ENCODE measurements around the gene C1QTNF12.

Gene C1QTNF12, protein sequence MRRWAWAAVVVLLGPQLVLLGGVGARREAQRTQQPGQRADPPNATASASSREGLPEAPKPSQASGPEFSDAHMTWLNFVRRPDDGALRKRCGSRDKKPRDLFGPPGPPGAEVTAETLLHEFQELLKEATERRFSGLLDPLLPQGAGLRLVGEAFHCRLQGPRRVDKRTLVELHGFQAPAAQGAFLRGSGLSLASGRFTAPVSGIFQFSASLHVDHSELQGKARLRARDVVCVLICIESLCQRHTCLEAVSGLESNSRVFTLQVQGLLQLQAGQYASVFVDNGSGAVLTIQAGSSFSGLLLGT

DNA sequence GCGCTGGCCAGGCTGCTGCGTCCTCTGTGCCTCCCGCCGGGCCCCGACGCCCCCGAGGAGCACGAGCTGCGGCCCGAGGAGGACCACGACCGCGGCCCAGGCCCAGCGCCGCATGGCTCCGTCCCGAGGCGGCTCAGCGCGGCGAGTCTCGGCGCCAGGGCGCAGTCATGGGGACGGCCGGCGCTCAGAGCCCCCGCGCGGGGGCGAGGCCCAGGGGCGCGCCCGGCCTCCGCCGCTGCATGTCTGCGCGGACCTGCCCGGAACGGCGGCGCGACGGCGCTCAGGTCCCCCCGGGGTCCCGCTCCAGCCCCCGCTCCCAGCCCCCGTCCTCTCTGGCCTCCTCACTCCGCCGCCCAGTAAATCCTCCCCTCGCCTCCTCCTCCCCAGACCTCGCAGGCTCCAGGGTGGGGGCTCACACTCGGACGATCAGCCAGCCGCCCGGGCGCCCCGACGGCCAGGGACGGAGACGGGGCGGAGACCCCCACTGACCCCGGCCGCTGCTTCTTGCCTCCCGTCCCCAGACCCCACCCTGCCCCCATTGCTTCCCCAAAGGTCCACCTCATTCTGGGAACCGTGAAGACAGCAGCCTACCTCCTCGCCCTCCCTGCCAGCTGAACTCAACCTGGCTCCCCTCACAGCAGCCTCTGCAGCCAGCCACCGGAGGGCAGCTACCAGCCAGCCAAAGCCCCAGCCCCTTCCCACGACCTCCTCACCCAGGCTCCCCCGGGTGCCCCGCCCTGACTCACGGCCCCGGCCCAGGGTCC lies at the start of gene C1QTNF12:
Gene C1QTNF12 (minus strand): TSS at position 146 of the 764 bp plus-strand sequence. CDS start 32 bp downstream, at position 114.
- no peak for DNase-seq (ENCODE audit: low spot score)

DNA sequence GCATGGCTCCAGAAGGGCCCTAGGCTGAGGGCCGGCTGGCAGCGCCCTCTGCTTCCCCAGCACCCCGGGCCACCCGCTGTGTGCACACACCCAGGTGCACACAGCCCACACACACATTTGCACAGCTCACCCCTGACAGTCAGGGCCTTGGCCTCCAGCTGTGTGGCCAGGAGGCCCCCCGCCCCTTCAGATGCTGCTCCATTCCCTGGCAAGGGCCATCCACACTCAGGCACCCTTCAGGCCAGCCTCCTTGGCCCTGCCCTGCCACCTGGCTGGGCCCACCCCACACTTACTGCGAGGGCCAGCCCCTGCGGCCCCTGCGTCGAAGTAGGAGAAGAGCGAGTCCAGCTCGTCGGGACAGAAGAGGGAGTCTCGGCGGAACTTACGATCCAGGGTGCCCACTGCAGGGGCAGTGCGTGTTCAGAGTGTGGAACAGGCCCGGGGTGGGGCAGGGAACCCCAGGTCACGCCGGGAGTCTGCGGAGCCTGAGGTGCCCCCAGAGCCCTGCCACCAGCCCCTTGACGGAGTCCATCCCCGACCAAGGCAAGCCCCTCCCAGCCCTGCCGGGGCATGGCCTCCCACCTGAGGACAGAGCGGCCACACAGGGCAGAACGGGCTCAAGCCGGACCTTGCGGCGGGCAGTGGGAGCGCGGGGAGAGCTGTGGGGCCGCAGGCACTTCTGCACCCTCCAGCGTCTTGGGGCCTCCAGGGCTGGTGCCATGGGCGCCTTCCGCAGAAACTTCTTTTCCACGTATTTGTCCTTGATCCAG lies 48.8 kb upstream of the C1QTNF12 start:
- DNase-seq (ENCODE audit: low spot score) = no peak

DNA sequence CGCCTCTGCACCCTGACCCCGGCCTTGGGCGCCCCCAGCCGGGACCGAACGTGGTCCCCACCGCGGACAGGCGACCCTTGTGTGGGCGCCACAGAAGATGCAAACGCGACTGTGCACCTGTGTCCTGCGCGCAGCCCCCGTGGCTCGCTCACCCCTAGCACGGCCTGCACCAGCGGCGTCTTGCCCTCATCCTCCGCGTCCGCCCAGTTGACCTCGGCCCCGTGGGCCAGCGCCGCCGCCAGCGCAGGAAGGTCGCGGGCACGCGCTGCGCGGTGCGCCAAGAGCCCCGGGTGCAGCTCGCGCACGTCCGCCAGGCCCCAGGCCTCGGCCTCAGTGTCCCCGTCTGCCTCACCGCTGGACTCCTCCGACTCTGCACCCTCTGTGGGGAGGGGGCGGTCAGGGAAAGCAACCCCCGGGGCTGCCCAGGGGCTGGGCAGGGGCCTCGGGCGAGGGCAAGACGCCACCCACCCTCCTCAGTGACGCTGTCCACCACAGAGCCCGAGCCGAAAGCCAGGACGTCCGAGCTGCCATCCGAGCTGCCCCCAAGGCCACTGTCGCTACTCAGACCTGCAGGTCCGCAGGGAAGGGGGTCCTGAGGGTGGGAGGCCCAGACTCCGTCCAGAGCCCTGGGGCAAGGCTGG lies 47.8 kb upstream of the C1QTNF12 start:
- DNase-seq (ENCODE audit: low spot score) = no peak

DNA sequence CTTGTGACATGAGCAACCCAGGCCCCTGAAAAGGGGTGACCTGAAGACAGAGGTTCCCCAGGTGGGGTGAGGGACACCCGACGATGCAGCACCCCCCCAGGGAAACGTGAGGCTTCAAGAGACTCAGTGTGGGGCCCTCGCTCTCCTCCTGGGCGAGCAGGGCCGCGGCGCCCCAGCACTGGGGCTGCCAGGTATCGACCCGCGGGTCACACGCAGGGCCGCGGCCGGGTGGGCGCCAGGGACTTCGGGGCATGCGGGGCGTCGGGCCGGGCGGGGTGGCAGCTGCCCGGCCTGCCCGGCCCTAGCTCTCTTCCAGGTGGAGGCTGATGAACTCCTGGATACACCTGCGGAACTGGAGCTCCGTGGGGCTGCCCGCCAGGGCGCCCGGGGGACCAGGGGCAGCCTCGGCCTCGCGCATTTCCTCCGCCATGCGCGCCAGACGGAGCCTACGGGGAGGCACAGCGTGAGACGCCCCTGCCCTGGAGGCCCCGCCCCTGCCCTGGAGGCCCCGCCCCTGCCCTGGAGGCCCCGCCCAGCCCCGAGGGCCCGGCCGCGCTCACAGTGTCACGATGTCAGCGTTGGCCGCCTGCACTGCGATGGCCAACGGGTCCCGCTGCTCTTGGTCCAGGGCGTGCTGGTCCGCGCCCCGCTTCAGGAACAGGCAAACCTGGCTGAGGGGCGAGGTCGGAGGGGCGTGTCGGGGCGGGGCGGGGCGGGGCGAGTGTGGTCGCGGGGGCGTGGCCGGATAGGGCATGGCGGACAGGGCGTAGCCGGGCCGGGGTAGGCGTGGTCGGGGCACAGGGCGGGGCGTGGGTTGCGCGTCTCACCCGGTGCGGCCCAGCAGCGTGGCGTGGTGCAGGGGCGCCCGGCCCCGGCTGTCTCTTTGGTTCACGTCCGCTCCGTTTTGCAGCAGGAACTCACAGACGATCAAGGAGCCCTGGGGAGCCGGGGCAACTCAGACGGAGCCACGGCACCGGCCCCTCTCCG lies 47.0 kb upstream of the C1QTNF12 start:
- no peak for DNase-seq (ENCODE audit: low spot score)

DNA sequence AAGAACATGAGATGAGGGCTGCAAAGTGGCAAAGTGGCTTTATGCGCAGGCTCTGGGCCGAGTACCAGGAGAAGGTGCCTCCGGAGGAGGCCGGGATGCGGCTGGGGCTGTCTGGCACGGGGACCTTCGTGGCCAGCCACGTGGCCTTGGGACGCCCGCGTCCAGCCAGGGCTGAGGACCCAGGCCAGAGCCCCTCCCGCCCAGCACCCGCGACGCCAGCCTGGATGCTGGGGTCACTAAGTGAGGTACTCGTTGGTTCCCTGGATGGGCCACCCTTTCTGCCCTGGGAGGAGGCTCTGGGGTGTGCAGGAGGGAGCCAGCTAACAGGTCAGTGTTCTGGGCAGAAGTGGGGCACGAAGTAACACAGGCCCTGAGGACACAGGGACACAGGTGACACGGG lies 46.3 kb upstream of the C1QTNF12 start:
- no peak for DNase-seq (ENCODE audit: low spot score)

DNA sequence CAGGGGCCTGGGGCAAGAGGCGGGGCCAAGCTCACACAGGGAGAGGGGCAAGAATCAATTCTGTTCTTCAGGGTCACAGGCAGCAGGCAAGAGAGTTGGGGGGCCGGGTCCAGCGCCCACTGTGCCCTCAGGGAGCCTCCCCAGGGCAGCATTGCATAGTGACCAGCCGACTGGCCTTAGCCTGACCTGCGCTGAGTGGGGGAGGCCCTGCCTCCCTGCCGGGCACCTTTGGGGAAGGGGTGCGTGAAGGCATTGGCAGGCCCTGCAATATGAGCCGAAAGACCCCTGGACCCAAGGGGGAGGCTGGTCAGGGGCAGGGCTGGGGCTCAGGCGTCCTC lies 45.9 kb upstream of the C1QTNF12 start:
- no peak for DNase-seq (ENCODE audit: low spot score)

DNA sequence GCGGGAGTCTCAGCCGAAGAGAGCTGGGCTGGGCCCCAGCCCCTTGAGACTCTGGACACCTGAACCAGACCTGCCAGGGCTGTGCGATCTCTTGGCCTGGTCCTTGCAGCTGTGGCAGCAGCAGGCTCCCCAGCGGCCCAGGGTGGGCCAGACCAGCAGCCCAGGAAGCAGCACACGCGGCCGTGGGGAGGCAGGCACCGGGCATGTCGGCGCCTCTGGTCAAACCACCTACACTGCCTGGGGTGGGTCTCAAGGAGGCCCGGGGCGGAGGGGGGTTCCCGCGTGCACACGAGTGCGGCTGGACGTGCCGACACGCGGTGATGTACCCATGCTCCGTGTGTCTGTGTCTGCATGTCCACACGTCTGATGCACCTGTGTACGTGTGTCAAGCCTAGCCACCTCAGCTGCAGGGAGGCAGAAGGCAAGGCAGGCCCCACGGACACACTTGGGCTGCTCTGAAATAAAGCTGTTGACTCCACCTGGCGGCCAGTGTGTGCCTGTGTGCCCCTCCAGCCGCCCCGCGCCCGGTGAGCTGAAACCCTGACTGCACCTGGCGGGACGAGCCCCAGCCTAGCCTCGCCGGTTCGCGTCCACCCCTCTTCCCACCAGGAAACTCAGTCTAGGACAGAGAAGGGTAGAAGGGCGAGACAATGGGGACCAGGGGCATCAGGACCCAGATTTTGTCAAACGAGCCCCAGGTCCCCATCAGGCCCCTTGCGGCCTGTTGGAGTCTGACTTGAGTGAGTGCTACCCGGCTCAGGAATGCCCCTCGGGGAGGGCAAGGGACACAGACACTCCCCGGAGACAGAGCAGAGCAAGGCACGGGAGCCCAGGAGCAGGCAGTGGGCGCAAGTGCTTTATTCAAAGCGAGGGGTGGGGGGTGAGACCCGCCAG lies 45.3 kb upstream of the C1QTNF12 start:
- DNase-seq (ENCODE audit: low spot score) = peak; percentile 69

DNA sequence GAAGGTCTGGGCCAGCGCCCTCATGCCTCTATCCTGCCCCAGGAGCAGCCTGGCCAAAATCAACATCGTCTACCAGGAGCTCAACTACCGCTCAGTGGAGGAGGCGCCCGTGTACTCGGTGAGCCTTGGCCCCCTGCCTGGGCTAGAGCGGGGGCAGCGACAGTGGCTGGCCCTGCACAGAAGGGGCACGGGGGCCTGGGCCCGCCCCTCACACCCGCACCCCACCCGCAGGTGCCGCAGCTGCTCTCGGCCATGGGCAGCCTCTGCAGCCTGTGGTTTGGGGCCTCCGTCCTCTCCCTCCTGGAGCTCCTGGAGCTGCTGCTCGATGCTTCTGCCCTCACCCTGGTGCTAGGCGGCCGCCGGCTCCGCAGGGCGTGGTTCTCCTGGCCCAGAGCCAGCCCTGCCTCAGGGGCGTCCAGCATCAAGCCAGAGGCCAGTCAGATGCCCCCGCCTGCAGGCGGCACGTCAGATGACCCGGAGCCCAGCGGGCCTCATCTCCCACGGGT lies 44.6 kb upstream of the C1QTNF12 start:
- DNase-seq (ENCODE audit: low spot score) = no peak

DNA sequence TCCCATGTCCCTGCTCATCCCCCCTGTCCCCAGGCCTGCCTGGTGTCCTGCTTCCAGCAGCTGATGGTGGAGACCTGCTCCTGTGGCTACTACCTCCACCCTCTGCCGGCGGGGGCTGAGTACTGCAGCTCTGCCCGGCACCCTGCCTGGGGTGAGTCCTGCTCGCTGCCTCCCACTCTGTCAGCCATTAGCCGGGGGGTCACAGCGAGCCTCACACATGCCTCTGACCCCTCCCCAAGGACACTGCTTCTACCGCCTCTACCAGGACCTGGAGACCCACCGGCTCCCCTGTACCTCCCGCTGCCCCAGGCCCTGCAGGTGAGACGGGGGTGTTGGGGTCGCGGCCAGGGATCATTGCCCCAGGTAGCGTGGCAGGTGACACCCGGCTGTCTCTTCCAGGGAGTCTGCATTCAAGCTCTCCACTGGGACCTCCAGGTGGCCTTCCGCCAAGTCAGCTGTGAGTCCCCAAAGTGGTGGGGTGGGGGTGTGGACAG lies 43.8 kb upstream of the C1QTNF12 start:
- DNase-seq (ENCODE audit: low spot score) = peak; percentile 74

DNA sequence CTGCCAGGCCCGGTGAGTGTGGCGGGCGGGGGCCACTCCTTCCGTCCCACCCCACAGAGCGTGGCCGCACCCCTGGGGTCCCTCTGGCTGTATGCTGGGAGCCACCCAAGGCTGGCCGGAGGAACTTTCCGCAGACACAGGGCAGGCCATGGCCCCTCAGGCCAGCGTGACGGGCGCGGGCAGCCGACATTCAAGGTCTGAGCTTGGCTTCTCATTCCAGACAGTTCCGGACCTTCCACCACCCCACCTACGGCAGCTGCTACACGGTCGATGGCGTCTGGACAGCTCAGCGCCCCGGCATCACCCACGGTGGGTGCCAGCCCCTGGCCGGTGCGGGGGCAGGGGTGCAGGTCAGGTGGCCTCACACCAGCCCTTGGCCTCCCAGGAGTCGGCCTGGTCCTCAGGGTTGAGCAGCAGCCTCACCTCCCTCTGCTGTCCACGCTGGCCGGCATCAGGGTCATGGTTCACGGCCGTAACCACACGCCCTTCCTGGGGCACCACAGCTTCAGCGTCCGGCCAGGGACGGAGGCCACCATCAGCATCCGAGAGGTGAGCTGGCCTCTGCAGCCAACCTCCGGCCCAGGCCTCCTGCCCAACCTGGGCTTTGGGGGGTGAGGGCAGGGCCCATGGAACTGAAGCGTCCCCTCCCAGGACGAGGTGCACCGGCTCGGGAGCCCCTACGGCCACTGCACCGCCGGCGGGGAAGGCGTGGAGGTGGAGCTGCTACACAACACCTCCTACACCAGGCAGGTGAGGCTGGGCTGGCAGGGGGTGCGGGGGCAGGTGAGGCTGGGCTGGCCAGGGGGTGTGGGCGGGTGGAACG lies 41.0 kb upstream of the C1QTNF12 start:
- no peak for DNase-seq (ENCODE audit: low spot score)

DNA sequence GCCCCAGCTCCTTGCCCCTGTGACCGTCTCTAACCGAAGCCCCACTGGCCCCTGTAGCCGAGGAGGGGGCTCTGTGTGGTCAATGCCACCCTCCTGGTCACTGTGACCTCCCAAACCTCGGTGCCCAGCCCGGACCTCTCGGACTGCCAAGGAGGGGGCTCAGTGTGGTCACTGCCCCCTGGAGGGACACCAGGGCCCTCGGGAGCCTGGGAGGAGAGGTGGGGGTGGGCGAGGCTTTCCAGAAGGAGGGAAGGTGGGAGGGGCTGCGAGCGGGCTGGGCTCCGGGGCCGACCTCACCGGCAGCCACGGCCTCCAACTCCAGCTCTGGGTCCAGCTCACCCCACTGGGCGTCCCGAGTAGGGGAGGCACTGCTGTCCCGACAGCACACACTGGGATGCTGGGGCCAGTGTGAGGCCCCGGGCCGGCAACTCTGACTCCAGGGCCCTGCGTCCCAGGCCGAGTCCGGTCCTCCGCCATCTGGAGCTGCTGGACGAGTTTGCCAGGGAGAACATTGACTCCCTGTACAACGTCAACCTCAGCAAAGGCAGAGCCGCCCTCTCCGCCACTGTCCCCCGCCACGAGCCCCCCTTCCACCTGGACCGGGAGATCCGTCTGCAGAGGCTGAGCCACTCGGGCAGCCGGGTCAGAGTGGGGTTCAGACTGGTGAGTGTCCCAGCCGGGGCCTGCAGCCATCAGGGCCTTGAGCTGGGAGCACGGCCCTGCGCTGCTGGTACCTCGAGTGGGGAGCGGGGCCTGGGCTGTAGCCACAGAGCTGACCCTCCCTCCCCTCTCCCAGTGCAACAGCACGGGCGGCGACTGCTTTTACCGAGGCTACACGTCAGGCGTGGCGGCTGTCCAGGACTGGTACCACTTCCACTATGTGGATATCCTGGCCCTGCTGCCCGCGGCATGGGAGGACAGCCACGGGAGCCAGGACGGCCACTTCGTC lies 40.1 kb upstream of the C1QTNF12 start:
- DNase-seq (ENCODE audit: low spot score) = no peak

DNA sequence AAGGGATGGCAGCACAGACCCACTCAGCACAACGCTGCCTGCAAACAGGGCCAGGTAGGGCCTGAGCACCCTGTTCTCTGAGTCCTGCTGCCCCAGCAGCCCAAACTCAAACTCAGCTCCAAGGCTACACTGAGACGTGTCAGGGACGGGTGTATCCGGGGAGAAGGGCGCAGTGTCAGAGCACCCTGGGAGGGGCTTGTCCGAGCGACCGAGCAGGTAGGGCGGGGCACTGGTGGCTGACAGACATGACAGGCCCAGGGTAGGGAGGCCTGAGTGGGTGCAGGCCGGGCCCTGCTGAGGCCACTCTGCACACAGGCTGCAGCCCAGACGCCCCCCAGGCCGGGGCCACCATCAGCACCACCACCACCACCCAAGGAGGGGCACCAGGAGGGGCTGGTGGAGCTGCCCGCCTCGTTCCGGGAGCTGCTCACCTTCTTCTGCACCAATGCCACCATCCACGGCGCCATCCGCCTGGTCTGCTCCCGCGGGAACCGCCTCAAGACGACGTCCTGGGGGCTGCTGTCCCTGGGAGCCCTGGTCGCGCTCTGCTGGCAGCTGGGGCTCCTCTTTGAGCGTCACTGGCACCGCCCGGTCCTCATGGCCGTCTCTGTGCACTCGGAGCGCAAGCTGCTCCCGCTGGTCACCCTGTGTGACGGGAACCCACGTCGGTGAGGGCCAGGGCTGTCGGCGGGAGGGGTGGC lies 39.2 kb upstream of the C1QTNF12 start:
- no peak for DNase-seq (ENCODE audit: low spot score)

DNA sequence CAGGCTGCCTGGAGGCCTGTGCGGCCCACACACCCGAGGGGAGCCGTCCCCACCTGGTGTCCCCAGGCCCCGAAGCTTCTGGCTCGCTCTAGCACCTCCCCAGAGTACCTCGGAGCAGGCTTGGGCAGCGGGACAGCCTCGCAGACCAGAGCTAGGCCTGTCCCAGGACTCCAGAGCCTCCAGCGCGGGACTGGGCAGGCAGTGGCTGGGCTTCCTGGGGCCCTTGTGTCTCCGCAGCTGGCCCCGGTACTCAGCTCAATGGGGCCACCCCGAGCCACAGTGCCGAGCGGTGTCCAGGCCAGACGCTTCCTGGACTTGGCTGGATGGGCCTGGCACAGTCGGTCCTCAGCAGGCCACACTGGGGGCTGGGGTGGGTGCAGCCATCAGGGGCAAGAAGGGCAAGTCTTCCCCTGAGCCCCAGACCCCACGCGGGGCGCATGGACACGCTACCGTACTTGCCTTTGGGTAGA lies 38.6 kb upstream of the C1QTNF12 start:
- no peak for DNase-seq (ENCODE audit: low spot score)

DNA sequence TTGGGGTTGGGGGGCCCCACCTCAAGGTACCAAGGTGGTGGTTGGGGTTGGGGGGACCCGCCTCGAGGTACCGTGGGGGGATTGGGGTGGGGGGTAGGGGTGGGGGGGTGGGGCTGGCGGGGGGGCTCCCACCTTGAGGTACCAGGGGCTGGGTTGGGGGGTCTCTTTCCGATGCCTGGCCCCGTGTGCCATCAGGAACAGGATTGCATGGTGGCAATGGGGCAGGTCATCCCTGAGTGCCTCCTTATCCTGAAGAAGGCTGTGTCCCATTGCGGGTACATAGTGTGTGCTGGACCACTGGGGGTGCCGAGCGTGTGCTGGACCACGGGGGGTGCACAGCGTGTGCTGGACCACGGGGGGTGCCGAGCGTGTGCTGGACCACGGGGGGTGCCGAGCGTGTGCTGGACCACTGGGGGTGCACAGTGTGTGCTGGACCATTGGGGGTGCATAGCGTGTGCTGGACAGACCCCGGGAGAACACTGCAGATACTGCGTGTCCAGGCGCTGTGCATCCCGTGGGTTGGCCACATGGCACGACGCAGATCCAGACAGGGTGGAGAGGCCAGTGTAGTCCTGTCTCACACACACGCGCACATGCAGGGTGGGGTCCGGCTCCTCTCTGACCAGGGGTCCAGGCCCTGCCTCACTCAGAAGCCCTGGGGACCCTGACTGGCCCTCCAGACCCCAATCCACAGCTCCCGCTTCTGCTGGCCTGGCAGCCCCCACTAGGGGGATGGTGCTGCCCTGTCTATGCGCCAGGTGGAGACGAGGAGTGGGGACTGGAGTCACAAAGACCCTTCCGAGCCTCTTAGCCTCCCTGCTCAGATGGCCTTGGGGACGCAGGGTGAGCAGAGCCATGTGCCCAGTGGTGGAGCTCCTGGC lies 37.9 kb upstream of the C1QTNF12 start:
- no peak for DNase-seq (ENCODE audit: low spot score)

DNA sequence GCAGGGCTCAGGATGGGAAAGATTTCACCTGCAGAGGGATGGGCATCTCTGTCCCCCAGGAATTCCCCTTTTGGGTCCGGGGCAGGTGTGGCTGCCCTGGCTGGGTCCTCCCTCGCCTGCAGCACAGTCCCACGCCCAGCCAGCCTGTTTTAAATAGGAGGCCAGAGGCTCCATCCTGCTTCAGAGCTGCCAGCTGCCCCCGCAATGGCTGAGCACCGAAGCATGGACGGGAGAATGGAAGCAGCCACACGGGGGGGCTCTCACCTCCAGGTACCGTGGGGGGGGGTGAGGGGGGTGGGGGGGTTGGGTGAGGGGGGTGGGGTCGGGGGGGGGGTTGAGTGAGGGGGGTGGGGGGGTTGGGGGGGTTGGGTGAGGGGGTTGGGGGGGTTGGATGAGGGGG lies 37.3 kb upstream of the C1QTNF12 start:
- DNase-seq (ENCODE audit: low spot score) = no peak

DNA sequence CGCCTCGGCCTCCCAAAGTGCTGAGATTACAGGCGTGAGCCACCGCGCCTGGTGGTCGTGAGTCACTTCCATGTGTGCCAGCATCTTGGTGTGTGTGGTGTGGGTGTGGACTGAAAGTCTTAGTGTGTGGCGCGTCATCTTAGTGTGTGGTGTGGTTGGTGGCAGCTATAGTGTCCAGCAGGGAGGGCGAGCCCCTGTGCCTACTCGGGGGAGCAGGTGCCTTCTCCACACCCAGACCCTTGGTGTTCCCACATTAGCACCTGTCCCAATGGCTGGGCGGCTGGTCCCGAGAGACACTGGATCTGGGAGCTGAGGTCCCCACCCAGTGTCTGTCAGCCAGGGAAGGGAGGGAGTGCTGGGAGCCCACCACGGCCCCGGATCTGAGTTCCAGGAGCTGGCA lies 36.5 kb upstream of the C1QTNF12 start:
- no peak for DNase-seq (ENCODE audit: low spot score)

Data from CD4-positive, alpha-beta T cell treated with Interleukin-15 for 4 hours (primary cell).